Measurements from ENCODE around the gene SEMA4D.
A peak's percentile ranks its signal among the peaks of the same experiment; 100 is the strongest.

SEMA4D gene

DNA sequence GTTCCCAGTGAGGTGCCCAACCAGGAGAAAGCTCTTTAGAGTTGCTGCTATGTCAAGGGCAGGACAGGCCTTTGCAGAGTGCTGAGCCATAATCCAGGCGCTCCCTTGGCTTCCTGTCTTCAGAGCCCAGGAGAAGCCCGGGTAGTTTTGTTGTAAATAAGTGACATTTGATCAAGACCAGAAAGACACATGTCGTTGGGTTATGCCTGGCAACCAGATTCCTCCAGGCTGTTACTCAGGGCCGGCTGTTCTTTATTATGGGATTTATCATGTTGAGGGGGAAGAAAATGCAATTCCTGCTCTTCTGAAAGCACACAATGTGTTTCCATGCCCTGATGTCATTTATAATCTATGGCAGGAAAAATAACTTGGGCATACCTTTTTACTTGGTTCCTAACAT, 39.3 kb upstream of the SEMA4D start:
- Histone ChIP-seq H4K20me1 (ENCODE audit: insufficient read depth, low read length) (no peaks in the 10 kb centered on the region), H3K4me2 (ENCODE audit: insufficient read depth, low read length) (peak overlapping the region; percentile 38), H3K36me3 (ENCODE audit: insufficient read depth, low read length) (no peaks in the 10 kb centered on the region), H3K4me1 (ENCODE audit: insufficient read depth, low read length) (peaks cover 50% of the 10 kb centered on the region), H3K4me3 (ENCODE audit: low read depth in 1 of 2, low read length in 2 of 2) (peak overlapping the region in 1 of 2 experiments; percentile 29; a peak in 1 of 4 replicates), H3K27ac (ENCODE audit: low read length) (peak overlapping the region; percentile 94), H2AFZ (ENCODE audit: low read depth, low read length) (peak overlapping the region; percentile 17), H3K9me3 (ENCODE audit: insufficient read depth, low read length, severe bottlenecking) (no peaks in the 10 kb centered on the region), H3K27me3 (ENCODE audit: insufficient read depth, low read length, poor library complexity) (no peaks in the 10 kb centered on the region), H3K9ac (ENCODE audit: low read depth, low read length) (peak overlapping the region; percentile 54), H3K79me2 (ENCODE audit: insufficient read depth, low read length) (peaks cover 5% of the 10 kb centered on the region; the same call in 1 of the 2 replicates)
- no peak for TF ChIP-seq EZH2 (IDR thresholded peaks at IDR 0.05; ENCODE audit: borderline replicate concordance, low read depth, low read length, severe bottlenecking)
- TF ChIP-seq, protein P1, sequence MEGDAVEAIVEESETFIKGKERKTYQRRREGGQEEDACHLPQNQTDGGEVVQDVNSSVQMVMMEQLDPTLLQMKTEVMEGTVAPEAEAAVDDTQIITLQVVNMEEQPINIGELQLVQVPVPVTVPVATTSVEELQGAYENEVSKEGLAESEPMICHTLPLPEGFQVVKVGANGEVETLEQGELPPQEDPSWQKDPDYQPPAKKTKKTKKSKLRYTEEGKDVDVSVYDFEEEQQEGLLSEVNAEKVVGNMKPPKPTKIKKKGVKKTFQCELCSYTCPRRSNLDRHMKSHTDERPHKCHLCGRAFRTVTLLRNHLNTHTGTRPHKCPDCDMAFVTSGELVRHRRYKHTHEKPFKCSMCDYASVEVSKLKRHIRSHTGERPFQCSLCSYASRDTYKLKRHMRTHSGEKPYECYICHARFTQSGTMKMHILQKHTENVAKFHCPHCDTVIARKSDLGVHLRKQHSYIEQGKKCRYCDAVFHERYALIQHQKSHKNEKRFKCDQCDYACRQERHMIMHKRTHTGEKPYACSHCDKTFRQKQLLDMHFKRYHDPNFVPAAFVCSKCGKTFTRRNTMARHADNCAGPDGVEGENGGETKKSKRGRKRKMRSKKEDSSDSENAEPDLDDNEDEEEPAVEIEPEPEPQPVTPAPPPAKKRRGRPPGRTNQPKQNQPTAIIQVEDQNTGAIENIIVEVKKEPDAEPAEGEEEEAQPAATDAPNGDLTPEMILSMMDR (IDR thresholded peaks at IDR 0.05; ENCODE audit: borderline replicate concordance, extremely low read depth, low read length, poor library complexity, severe bottlenecking) = no peak
- ATAC-seq (ENCODE audit: insufficient read depth, low read depth) (peak; percentile 10; the same call in 1 of the 3 replicates), DNase-seq (no peak)

DNA sequence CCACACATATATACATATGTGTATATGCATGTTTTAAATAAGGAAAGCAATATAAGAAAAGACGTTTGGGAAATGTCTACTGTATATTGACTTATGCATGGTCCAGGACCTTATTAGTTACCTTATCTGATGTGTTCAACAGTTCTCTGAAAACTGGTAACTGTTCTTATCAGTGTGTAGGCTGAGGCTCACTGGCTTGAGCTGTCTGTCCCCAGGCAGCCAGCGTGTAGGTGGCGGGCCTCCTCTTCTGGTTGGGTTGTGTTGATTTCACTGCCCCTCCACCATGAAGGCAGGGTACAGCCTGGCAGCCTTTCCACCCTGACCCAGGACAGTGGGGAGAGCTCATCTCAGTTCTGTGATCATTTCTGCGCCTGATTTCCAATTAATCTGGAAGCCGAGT, 38.7 kb upstream of the SEMA4D start:
- ATAC-seq (ENCODE audit: insufficient read depth, low read depth) (peak; percentile 76), DNase-seq (peak; percentile 59)
- Histone ChIP-seq H3K4me3 (ENCODE audit: low read depth in 1 of 2, low read length in 2 of 2) (peak overlapping the region in 1 of 2 experiments; percentile 29; a peak in 1 of 4 replicates), H4K20me1 (ENCODE audit: insufficient read depth, low read length) (no peaks in the 10 kb centered on the region), H3K4me2 (ENCODE audit: insufficient read depth, low read length) (peak overlapping the region; percentile 38), H3K36me3 (ENCODE audit: insufficient read depth, low read length) (no peaks in the 10 kb centered on the region), H3K27ac (ENCODE audit: low read length) (peak overlapping the region; percentile 94), H3K9ac (ENCODE audit: low read depth, low read length) (peak overlapping the region; percentile 54), H3K79me2 (ENCODE audit: insufficient read depth, low read length) (peaks cover 5% of the 10 kb centered on the region; the same call in 1 of the 2 replicates), H3K27me3 (ENCODE audit: insufficient read depth, low read length, poor library complexity) (no peaks in the 10 kb centered on the region), H3K4me1 (ENCODE audit: insufficient read depth, low read length) (peaks cover 52% of the 10 kb centered on the region), H3K9me3 (ENCODE audit: insufficient read depth, low read length, severe bottlenecking) (no peaks in the 10 kb centered on the region), H2AFZ (ENCODE audit: low read depth, low read length) (peak overlapping the region; percentile 17; the same call in 1 of the 2 replicates)
- TF ChIP-seq EZH2 (IDR thresholded peaks at IDR 0.05; ENCODE audit: borderline replicate concordance, low read depth, low read length, severe bottlenecking) = no peak
- TF ChIP-seq, protein P1 (IDR thresholded peaks at IDR 0.05; ENCODE audit: borderline replicate concordance, extremely low read depth, low read length, poor library complexity, severe bottlenecking) = peak; percentile 24

DNA sequence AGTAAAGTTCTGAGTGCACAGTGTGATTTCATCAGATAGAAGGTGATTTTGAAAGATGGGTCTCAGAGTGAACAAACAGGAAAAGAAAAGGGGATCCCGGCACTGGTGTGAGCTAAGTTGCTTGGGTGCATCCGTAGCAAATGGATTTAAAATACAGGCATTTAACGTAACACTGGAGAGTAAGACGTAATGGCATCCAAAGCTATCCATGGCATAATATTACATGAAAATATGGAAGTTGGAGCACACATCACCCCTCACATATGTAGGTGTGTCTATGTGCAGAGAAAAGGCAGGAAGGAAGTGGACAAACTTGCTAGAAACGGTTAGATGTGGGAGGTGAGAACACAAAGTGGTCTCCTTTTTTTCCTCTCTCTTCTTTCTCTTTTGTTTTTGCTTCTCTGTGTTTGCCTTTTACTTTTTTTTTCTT, 38.2 kb upstream of the SEMA4D start:
- Histone ChIP-seq H3K27me3 (ENCODE audit: insufficient read depth, low read length, poor library complexity) (no peaks in the 10 kb centered on the region), H3K9ac (ENCODE audit: low read depth, low read length) (peak overlapping the region; percentile 54), H3K36me3 (ENCODE audit: insufficient read depth, low read length) (no peaks in the 10 kb centered on the region), H2AFZ (ENCODE audit: low read depth, low read length) (0 out of 2 replicates have a peak overlapping the region, but pooled peaks have one; percentile 10), H3K4me3 (ENCODE audit: low read depth in 1 of 2, low read length in 2 of 2) (no peak overlapping the region), H3K79me2 (ENCODE audit: insufficient read depth, low read length) (peaks cover 5% of the 10 kb centered on the region; the same call in 1 of the 2 replicates), H3K4me1 (ENCODE audit: insufficient read depth, low read length) (peaks cover 55% of the 10 kb centered on the region), H3K4me2 (ENCODE audit: insufficient read depth, low read length) (peak overlapping the region; percentile 38), H3K27ac (ENCODE audit: low read length) (peak overlapping the region; percentile 94), H4K20me1 (ENCODE audit: insufficient read depth, low read length) (no peaks in the 10 kb centered on the region), H3K9me3 (ENCODE audit: insufficient read depth, low read length, severe bottlenecking) (no peaks in the 10 kb centered on the region)
- DNase-seq = peak; percentile 59
- TF ChIP-seq, protein P1 (IDR thresholded peaks at IDR 0.05; ENCODE audit: borderline replicate concordance, extremely low read depth, low read length, poor library complexity, severe bottlenecking) = no peak
- no peak for TF ChIP-seq EZH2 (IDR thresholded peaks at IDR 0.05; ENCODE audit: borderline replicate concordance, low read depth, low read length, severe bottlenecking)
- peak; percentile 88 for ATAC-seq (ENCODE audit: insufficient read depth, low read depth)
